Measurements from ENCODE around the gene SASS6. TPM values are rescaled to one million over a fixed set of nuclear protein-coding genes. Genes with fewer than 3 reads are reported as not detected.

Gene SASS6
- 10.7 and 19.4 TPM in 2 replicates for total RNA-seq (2014; rRNA removed; shearing (Covaris generic))

- in situ Hi-C loops (cut with HindIII; ENCODE audit: low sequenced_read_pairs): no loop called here
- DNase-seq (ENCODE audit: low spot score): peak; percentile 98
Measured at GRCh38 chr1:100132566-100133477, at the start of gene SASS6, which contains the start of gene TRMT13. Gene SASS6, minus strand, starts transcription at chr1:100132930. Its CDS starts 116 bp downstream, at chr1:100132814. Gene TRMT13, plus strand, starts transcription at chr1:100133163. Its CDS starts 6 bp downstream, at chr1:100133169.

GRCh38 chr1:100178091-100178490, 45.4 kb upstream of the SASS6 start, which contains the start of gene LRRC39:
Gene LRRC39, minus strand, starts transcription at chr1:100178256. Its CDS starts 9,740 bp downstream, at chr1:100168516.
- no peak for DNase-seq (ENCODE audit: low spot score)
- in situ Hi-C loops (cut with HindIII; ENCODE audit: low sequenced_read_pairs): no loop called here

- in situ Hi-C loops (cut with HindIII; ENCODE audit: low sequenced_read_pairs): no loop called here
- no peak for DNase-seq (ENCODE audit: low spot score)
Measured at GRCh38 chr1:100177295-100178041, 44.7 kb upstream of the SASS6 start.

GRCh38 chr1:100168051-100168450, 35.3 kb upstream of the SASS6 start:
- no peak for DNase-seq (ENCODE audit: low spot score)
- in situ Hi-C loops (cut with HindIII; ENCODE audit: low sequenced_read_pairs): no loop called here

GRCh38 chr1:100164702-100165101, 32.0 kb upstream of the SASS6 start:
- DNase-seq (ENCODE audit: low spot score): no peak
- in situ Hi-C loops (cut with HindIII; ENCODE audit: low sequenced_read_pairs): no loop called here

- DNase-seq (ENCODE audit: low spot score): no peak
- in situ Hi-C loops (cut with HindIII; ENCODE audit: low sequenced_read_pairs): no loop called here
Measured at GRCh38 chr1:100164216-100164615, 31.5 kb upstream of the SASS6 start.

- no peak for DNase-seq (ENCODE audit: low spot score)
Measured at GRCh38 chr1:100162881-100163280, 30.2 kb upstream of the SASS6 start.

GRCh38 chr1:100152271-100152670, 19.5 kb upstream of the SASS6 start:
- in situ Hi-C loops (cut with HindIII; ENCODE audit: low sequenced_read_pairs): no loop called here
- no peak for DNase-seq (ENCODE audit: low spot score)

More at GRCh38 chr1:100162881-100163280, 30.2 kb upstream of the SASS6 start:
- in situ Hi-C loops (cut with HindIII; ENCODE audit: low sequenced_read_pairs): no loop called here

- DNase-seq (ENCODE audit: low spot score): no peak
- in situ Hi-C loops (cut with HindIII; ENCODE audit: low sequenced_read_pairs): no loop called here
Measured at GRCh38 chr1:100151679-100152078, 18.9 kb upstream of the SASS6 start.

- no peak for DNase-seq (ENCODE audit: low spot score)
- in situ Hi-C loops (cut with HindIII; ENCODE audit: low sequenced_read_pairs): no loop called here
Measured at GRCh38 chr1:100147875-100148274, 15.1 kb upstream of the SASS6 start.

GRCh38 chr1:100146958-100147357, 14.2 kb upstream of the SASS6 start:
- no peak for DNase-seq (ENCODE audit: low spot score)
- in situ Hi-C loops (cut with HindIII; ENCODE audit: low sequenced_read_pairs): no loop called here

- in situ Hi-C loops (cut with HindIII; ENCODE audit: low sequenced_read_pairs): no loop called here
- DNase-seq (ENCODE audit: low spot score): no peak
Measured at GRCh38 chr1:100145116-100145515, 12.4 kb upstream of the SASS6 start.

GRCh38 chr1:100142343-100142742, 9.6 kb upstream of the SASS6 start:
- in situ Hi-C loops (cut with HindIII; ENCODE audit: low sequenced_read_pairs): no loop called here

GRCh38 chr1:100141192-100141591, 8.5 kb upstream of the SASS6 start:
- in situ Hi-C loops (cut with HindIII; ENCODE audit: low sequenced_read_pairs): no loop called here
- no peak for DNase-seq (ENCODE audit: low spot score)

More at GRCh38 chr1:100142343-100142742, 9.6 kb upstream of the SASS6 start:
- DNase-seq (ENCODE audit: low spot score): no peak

- DNase-seq (ENCODE audit: low spot score): no peak
- in situ Hi-C loops (cut with HindIII; ENCODE audit: low sequenced_read_pairs): no loop called here
Measured at GRCh38 chr1:100137602-100138001, 4.9 kb upstream of the SASS6 start.

- DNase-seq (ENCODE audit: low spot score): no peak
- in situ Hi-C loops (cut with HindIII; ENCODE audit: low sequenced_read_pairs): no loop called here
Measured at GRCh38 chr1:100134872-100135271, 2.1 kb upstream of the SASS6 start.

GRCh38 chr1:100131623-100132022, 1.1 kb downstream of the SASS6 start:
- no peak for DNase-seq (ENCODE audit: low spot score)
- in situ Hi-C loops (cut with HindIII; ENCODE audit: low sequenced_read_pairs): no loop called here

- DNase-seq (ENCODE audit: low spot score): no peak
- in situ Hi-C loops (cut with HindIII; ENCODE audit: low sequenced_read_pairs): no loop called here
Measured at GRCh38 chr1:100130552-100131077, 2.1 kb downstream of the SASS6 start.

- in situ Hi-C loops (cut with HindIII; ENCODE audit: low sequenced_read_pairs): no loop called here
- no peak for DNase-seq (ENCODE audit: low spot score)
Measured at GRCh38 chr1:100127226-100127625, 5.5 kb downstream of the SASS6 start.

- in situ Hi-C loops (cut with HindIII; ENCODE audit: low sequenced_read_pairs): no loop called here
- DNase-seq (ENCODE audit: low spot score): no peak
Measured at GRCh38 chr1:100122177-100122576, 10.6 kb downstream of the SASS6 start.

All from G401 (cell line).